Astrocyte (in vitro differentiated cells and primary cell): ENCODE results near the gene TST. TPM values are rescaled to one million over a fixed set of nuclear protein-coding genes. Genes with fewer than 3 reads are reported as not detected.

ENCODE experiments used
- DNase-seq: peaks from one replicate; pipeline ENCODE4 v3.0.0-alpha.2; 2010; ENCODE audit warnings: low read depth
- FAIRE-seq: peaks from 2 replicates; lab custom pipeline; 2011; peaks lifted over from hg19 to GRCh38; lab: Jason Lieb, UNC
- H2AFZ ChIP-seq: 2 replicates; pipeline ENCODE4 v1.6.0; 2012; ENCODE audit warnings: low read depth, low read length, inconsistent platforms
- H3K27ac ChIP-seq: 2 replicates; pipeline ENCODE4 v1.5.1; 2011; ENCODE audit warnings: low read depth, low read length, inconsistent platforms
- H3K27me3 ChIP-seq: 2 replicates; pipeline ENCODE4 v1.6.0; 2011; ENCODE audit warnings: low read length, inconsistent platforms; ENCODE audit not compliant: insufficient read depth
- H3K36me3 ChIP-seq: 2 replicates; pipeline ENCODE4 v1.5.1; 2011; ENCODE audit warnings: low read length, inconsistent platforms; ENCODE audit not compliant: insufficient read depth
- H3K4me1 ChIP-seq: 2 replicates; pipeline ENCODE4 v1.5.1; 2011; ENCODE audit warnings: low read length, inconsistent platforms; ENCODE audit not compliant: insufficient read depth
- H3K4me2 ChIP-seq: 2 replicates; pipeline ENCODE4 v1.6.0; 2012; ENCODE audit warnings: low read length, inconsistent platforms
- H3K4me3 ChIP-seq: 2 replicates; pipeline ENCODE4 v1.5.1; 2011; ENCODE audit warnings: low read depth, mild to moderate bottlenecking, low read length, inconsistent platforms; ENCODE audit not compliant: insufficient read depth
- H3K79me2 ChIP-seq: 2 replicates; pipeline ENCODE4 v1.6.0; 2012; ENCODE audit warnings: mild to moderate bottlenecking, low read length, inconsistent platforms; ENCODE audit not compliant: insufficient read depth
- H3K9ac ChIP-seq: 2 replicates; pipeline ENCODE4 v1.6.0; 2012; ENCODE audit warnings: mild to moderate bottlenecking, low read length, inconsistent platforms
- H3K9me3 ChIP-seq: 2 replicates; pipeline ENCODE4 v1.5.1; 2012; ENCODE audit warnings: low read depth, mild to moderate bottlenecking, low read length, inconsistent platforms; ENCODE audit not compliant: insufficient read depth
- H4K20me1 ChIP-seq: 2 replicates; pipeline ENCODE4 v1.6.0; 2012; ENCODE audit warnings: low read length, inconsistent platforms; ENCODE audit not compliant: insufficient read depth
- H3K27ac Mint-ChIP-seq: one replicate; pipeline ENCODE4 v1.8.0; 2021; ENCODE audit warnings: mild to moderate bottlenecking, mixed read lengths; ENCODE audit not compliant: unreplicated experiment
- H3K27me3 Mint-ChIP-seq: one replicate; pipeline ENCODE4 v1.8.0; 2021; ENCODE audit warnings: low read depth, mixed read lengths; ENCODE audit not compliant: unreplicated experiment
- H3K36me3 Mint-ChIP-seq: one replicate; pipeline ENCODE4 v1.8.0; 2021; ENCODE audit warnings: low read depth, mixed read lengths; ENCODE audit not compliant: unreplicated experiment
- H3K4me1 Mint-ChIP-seq: one replicate; pipeline ENCODE4 v1.8.0; 2021; ENCODE audit warnings: low read depth, mixed read lengths; ENCODE audit not compliant: unreplicated experiment
- H3K4me3 Mint-ChIP-seq: one replicate; pipeline ENCODE4 v1.8.0; 2021; ENCODE audit warnings: mild to moderate bottlenecking, moderate library complexity, mixed read lengths; ENCODE audit not compliant: unreplicated experiment
- H3K9me3 Mint-ChIP-seq: one replicate; pipeline ENCODE4 v1.8.0; 2021; ENCODE audit warnings: mild to moderate bottlenecking, mixed read lengths; ENCODE audit not compliant: unreplicated experiment
- CTCF ChIP-seq: IDR thresholded peaks from 2 replicates; pipeline ENCODE4 v1.5.1; 2011; ENCODE audit warnings: low read depth, mild to moderate bottlenecking, inconsistent platforms, low read length, moderate library complexity; ENCODE audit not compliant: insufficient read depth
- EZH2 ChIP-seq: IDR thresholded peaks from 2 replicates; pipeline ENCODE4 v1.6.1; 2012; ENCODE audit warnings: mild to moderate bottlenecking, low read length, inconsistent platforms; ENCODE audit not compliant: insufficient read depth
- total RNA-seq: library from RNA; stranded (reverse); gene quantifications from 2 replicates; pipeline ENCODE4 v1.2.1, GENCODE V29; 2021

The TST gene
- total RNA-seq, 1 donor from 2014 or later: 32.2 TPM

GRCh38 chr22:37012262-37012904, 6.9 kb downstream of the TST start:
- H3K9me3 Mint-ChIP-seq: no peaks in the 10 kb centered on the region
- Histone ChIP-seq H3K9me3 (no peaks in the 10 kb centered on the region), H3K27ac (no peak overlapping the region), H3K9ac (no peak overlapping the region), H3K27me3 (peaks cover 5% of the 10 kb centered on the region), H4K20me1 (peaks cover 27% of the 10 kb centered on the region), H2AFZ (no peak overlapping the region), H3K4me2 (no peak overlapping the region), H3K4me3 (no peak overlapping the region), H3K79me2 (no peaks in the 10 kb centered on the region), H3K36me3 (no peaks in the 10 kb centered on the region), H3K4me1 (no peaks in the 10 kb centered on the region)
- H3K4me1 Mint-ChIP-seq: peaks cover 5% of the 10 kb centered on the region
- no peak for DNase-seq
- no peak for TF ChIP-seq CTCF
- TF ChIP-seq EZH2: no peak
- no peak overlapping the region for H3K27ac Mint-ChIP-seq
- peaks cover 24% of the 10 kb centered on the region for H3K27me3 Mint-ChIP-seq
- H3K36me3 Mint-ChIP-seq: peaks cover 8% of the 10 kb centered on the region
- FAIRE-seq: no peak
- H3K4me3 Mint-ChIP-seq: no peak overlapping the region

- TF ChIP-seq CTCF (no peak), EZH2 (no peak)
- H3K79me2 ChIP-seq: no peaks in the 10 kb centered on the region
- peaks cover 2% of the 10 kb centered on the region for H3K9me3 Mint-ChIP-seq
- DNase-seq: no peak
- peaks cover 18% of the 10 kb centered on the region for H4K20me1 ChIP-seq
- H3K4me3 ChIP-seq: no peak overlapping the region
- H3K27me3 Mint-ChIP-seq: peaks cover 32% of the 10 kb centered on the region
- H3K4me2 ChIP-seq: no peak overlapping the region
- H3K9me3 ChIP-seq: no peaks in the 10 kb centered on the region
- no peak overlapping the region for H3K9ac ChIP-seq
- H3K27me3 ChIP-seq: peaks cover 12% of the 10 kb centered on the region
- H3K4me3 Mint-ChIP-seq: no peak overlapping the region
- no peak overlapping the region for H2AFZ ChIP-seq
- H3K4me1 ChIP-seq: no peaks in the 10 kb centered on the region
- H3K27ac ChIP-seq: no peak overlapping the region
- no peak overlapping the region for H3K27ac Mint-ChIP-seq
- no peak for FAIRE-seq
- peaks cover 6% of the 10 kb centered on the region for H3K36me3 Mint-ChIP-seq
- no peaks in the 10 kb centered on the region for H3K36me3 ChIP-seq
- H3K4me1 Mint-ChIP-seq: peaks cover 4% of the 10 kb centered on the region
Observed at GRCh38 chr22:37011472-37011871, 7.8 kb downstream of the TST start.

GRCh38 chr22:37010976-37011375, 8.3 kb downstream of the TST start:
- no peak overlapping the region for H3K27ac Mint-ChIP-seq
- Histone ChIP-seq H3K79me2 (no peaks in the 10 kb centered on the region), H2AFZ (no peak overlapping the region), H3K36me3 (no peaks in the 10 kb centered on the region), H3K27me3 (peaks cover 12% of the 10 kb centered on the region), H3K4me2 (no peak overlapping the region), H4K20me1 (peaks cover 13% of the 10 kb centered on the region), H3K27ac (no peak overlapping the region), H3K9ac (no peak overlapping the region), H3K4me1 (no peaks in the 10 kb centered on the region), H3K4me3 (no peak overlapping the region), H3K9me3 (no peaks in the 10 kb centered on the region)
- peaks cover 3% of the 10 kb centered on the region for H3K4me1 Mint-ChIP-seq
- H3K27me3 Mint-ChIP-seq: peaks cover 34% of the 10 kb centered on the region
- no peak overlapping the region for H3K4me3 Mint-ChIP-seq
- H3K9me3 Mint-ChIP-seq: peaks cover 5% of the 10 kb centered on the region
- DNase-seq (no peak), FAIRE-seq (no peak)
- TF ChIP-seq CTCF (no peak), EZH2 (no peak)
- peaks cover 6% of the 10 kb centered on the region for H3K36me3 Mint-ChIP-seq
